ENCODE measurements around the gene GUCA1A.
"Not testable (repeated sequence)": the region's sequence is repeated elsewhere in the genome, so short reads cannot be mapped to it uniquely, and the experiment has no call there.

DNA sequence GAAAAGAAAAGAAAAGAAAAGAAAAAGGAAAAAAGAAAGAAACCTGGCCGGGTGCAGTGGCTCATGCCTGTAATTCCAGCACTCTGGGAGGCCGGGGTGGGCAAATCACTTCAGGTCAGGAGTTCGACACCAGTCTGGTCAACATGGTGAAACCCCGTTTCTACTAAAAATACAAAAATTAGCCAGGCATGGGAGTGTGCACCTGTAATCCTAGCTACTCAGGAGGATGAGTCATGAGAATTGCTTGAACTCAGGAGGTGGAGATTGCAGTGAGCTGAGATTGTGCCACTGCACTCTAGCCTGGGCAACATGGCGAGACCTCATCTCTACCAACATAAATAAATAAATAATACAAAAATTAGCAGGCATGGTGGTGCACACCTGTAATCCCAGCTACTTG is 19.2 kb downstream of the GUCA1A start:
- TF ChIP-seq, protein P1, sequence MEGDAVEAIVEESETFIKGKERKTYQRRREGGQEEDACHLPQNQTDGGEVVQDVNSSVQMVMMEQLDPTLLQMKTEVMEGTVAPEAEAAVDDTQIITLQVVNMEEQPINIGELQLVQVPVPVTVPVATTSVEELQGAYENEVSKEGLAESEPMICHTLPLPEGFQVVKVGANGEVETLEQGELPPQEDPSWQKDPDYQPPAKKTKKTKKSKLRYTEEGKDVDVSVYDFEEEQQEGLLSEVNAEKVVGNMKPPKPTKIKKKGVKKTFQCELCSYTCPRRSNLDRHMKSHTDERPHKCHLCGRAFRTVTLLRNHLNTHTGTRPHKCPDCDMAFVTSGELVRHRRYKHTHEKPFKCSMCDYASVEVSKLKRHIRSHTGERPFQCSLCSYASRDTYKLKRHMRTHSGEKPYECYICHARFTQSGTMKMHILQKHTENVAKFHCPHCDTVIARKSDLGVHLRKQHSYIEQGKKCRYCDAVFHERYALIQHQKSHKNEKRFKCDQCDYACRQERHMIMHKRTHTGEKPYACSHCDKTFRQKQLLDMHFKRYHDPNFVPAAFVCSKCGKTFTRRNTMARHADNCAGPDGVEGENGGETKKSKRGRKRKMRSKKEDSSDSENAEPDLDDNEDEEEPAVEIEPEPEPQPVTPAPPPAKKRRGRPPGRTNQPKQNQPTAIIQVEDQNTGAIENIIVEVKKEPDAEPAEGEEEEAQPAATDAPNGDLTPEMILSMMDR (IDR thresholded peaks at IDR 0.05): not testable (repeated sequence)
- not testable (repeated sequence) for TF ChIP-seq POLR2A (IDR thresholded peaks at IDR 0.05)

All from thyroid gland (tissue), 4 donors.